LNCaP clone FGC (cell line): ENCODE measurements around the gene DTNBP1.

Experiments used
- DNase-seq: peaks from one replicate; pipeline ENCODE4 v3.0.0-alpha.2; 2011; ENCODE audit warnings: low read depth
- H3K4me3 ChIP-seq: 2 replicates; pipeline ENCODE4 v1.5.1; 2011; ENCODE audit warnings: mild to moderate bottlenecking, low read depth, low read length, control low read depth
- TF ChIP-seq, protein P1 (sequence below): IDR thresholded peaks from 2 replicates; pipeline ENCODE4 v1.5.1; 2012; ENCODE audit warnings: mild to moderate bottlenecking; ENCODE audit not compliant: control insufficient read depth, insufficient read depth; ENCODE audit errors: extremely low read depth

Gene DTNBP1

GRCh38 chr6:15556711-15557110 lies 106.1 kb downstream of the DTNBP1 start:
- TF ChIP-seq, protein P1, sequence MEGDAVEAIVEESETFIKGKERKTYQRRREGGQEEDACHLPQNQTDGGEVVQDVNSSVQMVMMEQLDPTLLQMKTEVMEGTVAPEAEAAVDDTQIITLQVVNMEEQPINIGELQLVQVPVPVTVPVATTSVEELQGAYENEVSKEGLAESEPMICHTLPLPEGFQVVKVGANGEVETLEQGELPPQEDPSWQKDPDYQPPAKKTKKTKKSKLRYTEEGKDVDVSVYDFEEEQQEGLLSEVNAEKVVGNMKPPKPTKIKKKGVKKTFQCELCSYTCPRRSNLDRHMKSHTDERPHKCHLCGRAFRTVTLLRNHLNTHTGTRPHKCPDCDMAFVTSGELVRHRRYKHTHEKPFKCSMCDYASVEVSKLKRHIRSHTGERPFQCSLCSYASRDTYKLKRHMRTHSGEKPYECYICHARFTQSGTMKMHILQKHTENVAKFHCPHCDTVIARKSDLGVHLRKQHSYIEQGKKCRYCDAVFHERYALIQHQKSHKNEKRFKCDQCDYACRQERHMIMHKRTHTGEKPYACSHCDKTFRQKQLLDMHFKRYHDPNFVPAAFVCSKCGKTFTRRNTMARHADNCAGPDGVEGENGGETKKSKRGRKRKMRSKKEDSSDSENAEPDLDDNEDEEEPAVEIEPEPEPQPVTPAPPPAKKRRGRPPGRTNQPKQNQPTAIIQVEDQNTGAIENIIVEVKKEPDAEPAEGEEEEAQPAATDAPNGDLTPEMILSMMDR: no peak
- H3K4me3 ChIP-seq: no peak overlapping the region
- DNase-seq: no peak

DNA sequence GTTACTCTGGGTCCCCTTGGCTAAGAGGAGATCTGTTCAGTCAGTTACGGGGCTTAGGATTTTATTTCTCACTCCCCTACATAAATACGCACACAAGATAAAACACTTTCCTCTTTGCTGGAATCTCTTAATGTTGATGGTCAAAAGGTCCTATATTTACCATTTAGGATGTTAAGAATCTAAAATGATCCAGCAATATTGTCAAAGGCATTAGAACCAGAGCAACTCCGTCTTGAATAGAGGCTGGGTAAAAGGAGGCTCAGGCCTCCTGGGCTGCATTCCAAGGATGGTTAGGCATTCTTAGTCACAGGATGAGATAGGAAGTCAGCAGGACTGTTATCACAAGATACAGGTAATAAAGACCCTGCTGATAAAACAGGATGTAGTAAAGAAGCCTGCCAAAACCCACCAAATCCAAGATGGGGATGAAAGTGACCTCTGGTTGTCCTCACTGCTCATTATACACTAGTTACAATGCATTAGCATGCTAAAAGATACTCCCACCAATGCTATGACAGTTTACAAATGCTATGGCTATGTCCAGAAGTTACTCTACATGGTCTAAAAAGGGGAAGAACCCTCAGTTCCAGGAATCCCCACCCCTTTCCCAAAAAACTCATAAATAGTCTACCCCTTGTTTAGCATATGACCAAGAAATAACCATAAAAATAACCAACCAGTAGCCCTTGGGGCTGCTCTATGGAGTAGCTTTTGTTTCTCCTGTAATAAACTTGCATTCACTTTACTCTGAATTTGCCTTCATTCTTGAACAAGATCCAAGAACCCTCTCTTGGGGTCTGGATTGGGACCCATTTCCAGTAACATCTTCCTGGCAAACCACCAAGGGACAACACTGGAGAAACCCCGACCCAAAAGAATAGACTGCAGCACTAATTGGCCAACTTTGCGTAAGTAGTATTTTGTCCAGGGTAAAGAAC lies 107.5 kb downstream of the DTNBP1 start:
- TF ChIP-seq, protein P1: no peak
- DNase-seq: no peak
- H3K4me3 ChIP-seq: no peak overlapping the region

GRCh38 chr6:15554728-15555100 lies 108.1 kb downstream of the DTNBP1 start:
- no peak overlapping the region for H3K4me3 ChIP-seq
- TF ChIP-seq, protein P1: no peak
- DNase-seq: no peak

DNA sequence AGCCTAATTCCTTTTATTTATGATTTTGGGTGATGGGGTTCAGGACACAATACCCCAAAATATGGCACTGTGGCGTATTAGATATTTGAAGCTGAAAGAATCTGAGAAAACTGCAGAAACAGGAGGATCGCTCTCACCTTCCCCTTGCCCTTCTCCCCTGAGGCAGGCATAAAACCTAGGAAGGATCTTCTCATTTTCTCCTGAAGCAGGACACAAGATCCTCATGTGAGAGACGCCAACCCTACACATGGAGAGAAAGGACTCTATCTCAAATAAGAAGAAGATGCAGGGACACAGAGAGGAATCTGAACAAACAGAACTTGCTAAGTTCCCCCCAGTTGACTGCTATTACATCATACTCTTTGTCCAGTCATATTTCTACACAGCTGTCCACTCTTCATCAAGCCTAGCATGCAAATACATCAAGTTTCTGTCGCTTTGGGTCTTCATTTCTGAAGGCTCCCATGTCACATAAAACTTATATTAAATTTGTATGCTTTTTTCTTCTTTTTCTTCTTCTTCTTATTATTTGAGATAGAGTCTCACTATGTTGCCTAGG lies 109.0 kb downstream of the DTNBP1 start:
- no peak for DNase-seq
- TF ChIP-seq, protein P1: no peak
- H3K4me3 ChIP-seq: no peak overlapping the region

DNA sequence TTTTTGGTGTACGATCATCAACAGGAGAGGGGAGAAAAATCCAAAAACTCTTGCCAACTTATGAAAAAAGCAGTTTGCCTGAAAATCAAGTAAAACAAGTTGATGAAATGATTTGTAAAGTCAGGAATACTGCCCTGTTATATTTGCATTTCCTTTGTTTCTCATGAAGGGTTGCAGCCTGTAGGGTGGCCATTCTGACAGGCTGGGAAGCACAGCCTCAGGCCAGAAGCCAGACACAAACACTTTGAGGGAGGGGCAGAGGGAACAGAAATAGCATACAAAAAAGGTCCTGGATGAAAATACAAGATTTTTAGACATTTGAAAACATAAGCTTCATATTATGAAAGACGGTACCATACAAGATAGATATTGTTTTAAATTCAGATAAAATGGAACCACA lies 109.8 kb downstream of the DTNBP1 start:
- no peak for DNase-seq
- H3K4me3 ChIP-seq: no peak overlapping the region
- TF ChIP-seq, protein P1: no peak

GRCh38 chr6:15551798-15552197 lies 111.0 kb downstream of the DTNBP1 start:
- TF ChIP-seq, protein P1: no peak
- no peak for DNase-seq
- H3K4me3 ChIP-seq: no peak overlapping the region

GRCh38 chr6:15551262-15551661 lies 111.6 kb downstream of the DTNBP1 start:
- no peak for DNase-seq
- H3K4me3 ChIP-seq: no peak overlapping the region
- TF ChIP-seq, protein P1: no peak
